Vagina (tissue), 2 donors: ENCODE data around the gene ALDH3B1.

Experiments
- POLR2A ChIP-seq, 2 donors: fragments of 450-650 bp; IDR thresholded peaks; one replicate each; pipeline ENCODE4 v1.6.1; 2017; ENCODE audit warnings: antibody characterized with exemption in 2 of 2, mild to moderate bottlenecking in 2 of 2, moderate library complexity in 2 of 2
- POLR2AphosphoS5 ChIP-seq, 2 donors: sonication (generic); formaldehyde crosslinking; IDR thresholded peaks; one replicate each; pipeline ENCODE4 v1.9.0; 2017; ENCODE audit warnings: antibody characterized with exemption in 2 of 2, mild to moderate bottlenecking in 2 of 2, low read depth in 1 of 2; ENCODE audit not compliant: insufficient read depth in 1 of 2
- TF ChIP-seq, protein P1 (sequence below), 3 experiments: fragments of 450-650 bp in 2 of 3; fragments of 200-600 bp in 1 of 3; sonication (generic) in 1 of 3; IDR thresholded peaks; one replicate each; pipeline ENCODE4 v1.5.1; 2017 to 2019; ENCODE audit warnings: antibody characterized with exemption in 3 of 3, mild to moderate bottlenecking in 2 of 3, moderate library complexity in 2 of 3

DNA sequence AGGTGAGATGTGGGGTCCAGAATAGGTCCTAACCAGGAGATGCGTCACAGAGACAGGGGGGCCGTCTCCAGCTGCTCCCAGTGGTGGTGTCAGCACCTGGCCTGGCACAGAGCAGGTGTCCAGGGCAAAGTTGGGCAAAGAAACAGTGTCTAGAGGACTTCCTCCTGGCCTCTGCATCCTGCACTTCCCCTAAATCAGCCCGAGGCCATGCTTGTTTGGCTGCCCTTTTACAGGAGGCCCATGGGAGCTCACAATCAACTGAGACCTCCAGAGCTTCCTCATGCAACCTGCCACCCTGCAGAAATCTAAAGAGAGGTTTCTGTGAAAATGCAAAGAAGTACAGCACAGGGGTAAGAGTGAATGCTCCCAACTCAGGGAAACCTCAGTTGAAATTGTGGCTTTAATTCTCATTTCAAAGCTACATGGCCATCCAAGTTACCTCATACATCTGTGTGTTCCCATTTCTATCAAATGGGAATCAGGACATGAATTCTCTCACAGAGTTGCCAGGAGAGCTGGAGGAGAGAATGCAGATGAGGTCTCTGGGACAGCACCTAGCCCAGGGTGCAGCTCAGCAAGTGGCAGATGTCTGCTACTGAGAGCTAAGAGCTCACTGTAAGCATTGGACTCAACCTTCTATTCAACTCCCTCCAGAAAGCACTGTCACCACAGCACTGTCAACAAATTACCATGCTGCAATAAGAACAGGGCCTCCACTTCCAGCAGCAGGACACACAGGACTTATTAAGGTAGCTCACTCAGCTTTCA, 61.3 kb downstream of the ALDH3B1 start:
- TF ChIP-seq, protein P1, sequence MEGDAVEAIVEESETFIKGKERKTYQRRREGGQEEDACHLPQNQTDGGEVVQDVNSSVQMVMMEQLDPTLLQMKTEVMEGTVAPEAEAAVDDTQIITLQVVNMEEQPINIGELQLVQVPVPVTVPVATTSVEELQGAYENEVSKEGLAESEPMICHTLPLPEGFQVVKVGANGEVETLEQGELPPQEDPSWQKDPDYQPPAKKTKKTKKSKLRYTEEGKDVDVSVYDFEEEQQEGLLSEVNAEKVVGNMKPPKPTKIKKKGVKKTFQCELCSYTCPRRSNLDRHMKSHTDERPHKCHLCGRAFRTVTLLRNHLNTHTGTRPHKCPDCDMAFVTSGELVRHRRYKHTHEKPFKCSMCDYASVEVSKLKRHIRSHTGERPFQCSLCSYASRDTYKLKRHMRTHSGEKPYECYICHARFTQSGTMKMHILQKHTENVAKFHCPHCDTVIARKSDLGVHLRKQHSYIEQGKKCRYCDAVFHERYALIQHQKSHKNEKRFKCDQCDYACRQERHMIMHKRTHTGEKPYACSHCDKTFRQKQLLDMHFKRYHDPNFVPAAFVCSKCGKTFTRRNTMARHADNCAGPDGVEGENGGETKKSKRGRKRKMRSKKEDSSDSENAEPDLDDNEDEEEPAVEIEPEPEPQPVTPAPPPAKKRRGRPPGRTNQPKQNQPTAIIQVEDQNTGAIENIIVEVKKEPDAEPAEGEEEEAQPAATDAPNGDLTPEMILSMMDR (IDR thresholded peaks at IDR 0.05), result no peak
- TF ChIP-seq POLR2AphosphoS5 (IDR thresholded peaks at IDR 0.05; ENCODE audit: insufficient read depth in 1 of 2, low read depth in 1 of 2) (no peak), POLR2A (IDR thresholded peaks at IDR 0.05) (no peak)
